Occipital lobe (tissue), 2 donors: ENCODE data around the gene EML1. TPM values are rescaled to one million over a fixed set of nuclear protein-coding genes. Genes with fewer than 3 reads are reported as not detected.

Experiments used
- DNase-seq: peaks from one replicate; lab custom pipeline; 2025; lab: John Stamatoyannopoulos, UW
- total RNA-seq: library from RNA; depleted of rRNA; stranded (reverse); fragments of >200 nt; gene quantifications from one replicate; pipeline ENCODE4 v1.2.3, GENCODE V29; 2014

The EML1 gene
- total RNA-seq, 1 donor from 2014 or later = 137 TPM

DNA sequence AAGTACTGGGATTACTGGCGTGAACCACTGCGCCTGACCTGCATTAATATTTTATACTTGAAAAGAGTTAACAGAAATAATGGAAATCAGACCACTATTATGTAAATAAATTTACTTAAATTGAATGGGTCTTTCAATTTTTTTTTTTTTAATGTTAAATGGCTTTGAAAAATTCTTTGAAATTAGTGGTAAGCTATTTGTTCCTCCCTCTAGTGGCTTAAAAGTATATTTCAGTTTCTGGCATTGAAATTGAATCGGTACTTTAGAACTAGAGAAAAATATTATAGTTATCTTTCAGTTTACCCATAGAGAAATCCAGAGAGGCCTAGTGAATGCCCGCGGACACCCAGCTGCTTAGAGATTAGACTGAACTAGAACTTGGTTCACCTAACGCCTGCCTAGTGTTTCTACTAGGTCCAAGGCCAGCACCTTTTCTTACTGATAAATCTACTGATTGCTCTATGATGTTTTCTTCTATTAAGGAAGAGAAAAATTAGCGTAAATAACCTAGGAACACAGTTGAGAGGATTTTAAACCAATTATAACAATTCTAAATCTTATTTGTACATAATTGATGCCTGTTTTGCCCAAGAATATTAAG, 106.5 kb downstream of the EML1 start:
- no peak for DNase-seq

DNA sequence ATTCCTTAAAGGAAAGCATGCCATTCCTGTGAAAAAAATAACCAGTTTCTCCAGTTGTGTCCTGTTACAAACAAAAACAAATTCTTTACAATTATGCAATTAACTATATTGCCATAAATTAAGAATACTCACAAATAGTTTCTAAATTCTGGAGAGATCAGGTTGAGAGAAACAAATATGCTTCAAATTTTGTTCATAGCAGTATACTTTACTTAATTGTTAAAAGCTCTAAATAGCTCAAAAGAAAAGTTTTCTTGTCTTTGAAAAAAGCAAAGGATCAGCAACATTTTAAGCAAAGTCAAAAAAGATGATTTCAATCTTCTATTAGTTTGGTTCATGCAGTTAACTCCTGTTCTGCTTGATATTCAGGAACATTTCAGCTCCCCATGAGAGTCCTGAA, 109.7 kb downstream of the EML1 start:
- no peak for DNase-seq

DNA sequence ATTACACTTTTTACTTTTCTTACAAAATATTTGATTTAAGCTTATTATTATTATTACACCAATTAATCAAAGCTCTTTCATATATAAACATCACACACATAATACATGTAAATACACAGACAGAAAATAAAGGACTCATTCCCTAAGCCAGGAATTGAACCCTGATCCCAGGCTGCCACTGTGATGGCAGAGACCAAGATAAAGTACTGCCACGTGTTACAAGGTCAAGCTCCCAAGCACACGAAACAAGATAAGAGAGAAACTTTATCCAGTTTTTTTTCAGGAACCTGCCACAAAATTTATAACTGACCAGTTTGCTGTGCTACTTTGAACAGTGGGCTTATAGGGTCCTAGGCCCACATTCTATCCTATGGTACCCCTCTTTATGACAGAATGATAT, 111.3 kb downstream of the EML1 start:
- DNase-seq = no peak

DNA sequence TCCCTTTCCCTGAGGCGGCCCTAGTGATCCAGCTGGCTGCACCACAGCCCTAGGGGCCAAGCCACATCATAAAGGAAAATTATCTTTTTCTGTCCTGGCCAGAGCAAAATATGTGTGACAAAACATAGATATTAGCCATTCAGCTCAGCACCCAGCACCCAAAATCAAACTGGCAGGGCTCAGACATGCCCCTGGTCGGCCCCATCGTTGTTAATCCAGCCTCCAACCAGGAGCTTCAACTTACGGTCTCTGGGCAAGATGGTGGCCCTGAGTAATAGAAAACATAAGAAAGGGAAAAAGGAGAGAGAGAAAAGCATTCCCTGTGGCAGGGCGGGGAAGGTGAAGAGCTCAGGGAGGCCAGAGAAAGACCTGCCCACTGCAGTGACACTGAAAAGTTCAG, 111.9 kb downstream of the EML1 start:
- no peak for DNase-seq

DNA sequence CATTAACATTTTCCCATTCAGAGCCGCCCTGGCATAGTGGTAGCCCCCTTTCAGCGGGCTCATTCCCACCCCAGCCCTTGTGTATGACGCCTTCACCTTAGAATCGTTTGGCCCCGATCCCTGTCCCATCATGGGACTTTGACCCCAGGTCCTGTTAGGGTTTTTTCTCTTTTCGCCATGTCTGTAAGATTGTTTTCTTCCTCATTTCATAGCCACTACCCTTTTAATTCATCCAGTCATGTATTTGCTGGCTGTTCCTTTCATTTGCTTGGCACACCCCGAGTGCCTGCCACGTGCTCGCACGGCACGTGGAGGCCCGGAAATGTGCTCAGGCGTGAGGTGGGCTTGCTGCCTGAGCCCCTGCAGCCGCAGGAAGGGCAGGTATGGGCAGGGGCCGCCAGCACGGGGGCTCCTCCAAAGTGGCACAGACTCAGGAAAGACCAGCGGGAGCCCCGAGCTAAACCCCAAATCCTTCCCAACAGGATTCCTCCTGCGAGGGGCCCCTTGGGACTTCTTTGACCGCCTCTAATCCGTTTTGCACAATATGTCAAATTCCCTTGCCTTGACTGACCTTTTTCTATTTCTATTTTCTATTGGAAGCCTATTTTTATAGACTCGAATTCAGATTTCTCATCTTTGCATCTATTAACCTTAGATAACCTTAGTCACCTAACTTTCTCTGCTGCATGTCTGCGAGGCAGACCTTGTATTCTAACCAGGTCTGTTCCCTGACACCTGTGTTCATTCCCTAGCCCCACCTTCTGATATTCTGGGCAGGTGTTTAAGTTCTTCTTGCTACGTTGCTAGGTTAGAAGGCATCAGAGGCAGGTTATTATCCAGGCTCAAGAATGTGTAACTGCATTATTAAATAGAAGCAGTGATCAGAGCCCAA, 114.8 kb downstream of the EML1 start:
- no peak for DNase-seq

DNA sequence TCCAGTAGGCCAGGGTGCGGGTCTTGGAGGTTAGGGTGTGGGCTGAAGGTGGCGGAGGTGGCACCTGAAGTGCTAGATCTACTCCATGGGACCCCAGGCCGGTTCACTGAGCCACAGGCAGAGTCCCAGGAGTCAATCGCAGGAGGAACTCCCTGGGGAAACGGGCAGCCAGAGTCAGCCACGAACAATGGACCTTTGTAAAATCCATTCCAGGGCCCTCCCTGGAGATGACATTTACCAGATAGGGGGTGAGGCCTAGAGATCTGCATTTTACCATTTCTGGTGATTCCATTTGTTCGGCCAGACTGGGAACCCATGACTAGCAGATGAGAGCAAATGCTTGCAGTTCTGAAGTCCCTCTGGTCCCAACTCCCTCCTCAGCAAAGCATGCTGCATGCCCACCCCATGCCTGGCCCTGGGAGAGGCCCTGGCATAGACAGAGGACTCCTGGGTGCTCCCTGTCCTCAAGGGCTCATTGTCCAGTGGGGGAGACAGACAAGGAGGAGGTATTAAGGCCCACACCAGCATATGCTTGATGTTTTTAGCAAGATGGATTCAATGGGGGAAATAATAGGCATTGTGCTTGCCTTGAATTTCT, 115.5 kb downstream of the EML1 start:
- DNase-seq = no peak

DNA sequence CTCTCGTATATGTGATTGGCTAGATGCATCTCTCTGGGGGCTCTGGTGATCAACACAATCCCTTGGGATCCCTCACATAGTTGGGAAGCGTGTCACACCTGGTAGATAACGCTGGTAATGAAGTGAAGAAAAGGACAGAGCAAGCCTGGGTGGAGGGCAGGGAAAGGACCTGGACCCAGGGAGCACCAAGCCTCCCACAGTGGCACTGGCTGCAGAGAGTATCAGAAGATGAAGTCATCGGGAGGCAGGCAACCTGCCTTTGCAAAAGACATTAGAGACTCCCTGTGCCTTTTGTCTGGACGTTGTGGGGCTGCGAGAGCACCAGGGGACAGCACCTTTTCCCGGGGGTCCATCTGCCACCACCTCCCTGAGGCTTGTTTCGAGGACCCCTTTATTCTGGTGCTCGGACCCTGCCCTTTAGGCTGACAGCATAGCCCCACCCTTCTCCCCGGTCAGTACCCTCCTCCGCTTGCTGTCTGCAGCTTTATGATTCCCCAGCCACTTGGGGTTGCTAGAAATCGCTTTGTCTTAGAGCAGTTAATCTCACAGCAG, 116.4 kb downstream of the EML1 start:
- DNase-seq = no peak

DNA sequence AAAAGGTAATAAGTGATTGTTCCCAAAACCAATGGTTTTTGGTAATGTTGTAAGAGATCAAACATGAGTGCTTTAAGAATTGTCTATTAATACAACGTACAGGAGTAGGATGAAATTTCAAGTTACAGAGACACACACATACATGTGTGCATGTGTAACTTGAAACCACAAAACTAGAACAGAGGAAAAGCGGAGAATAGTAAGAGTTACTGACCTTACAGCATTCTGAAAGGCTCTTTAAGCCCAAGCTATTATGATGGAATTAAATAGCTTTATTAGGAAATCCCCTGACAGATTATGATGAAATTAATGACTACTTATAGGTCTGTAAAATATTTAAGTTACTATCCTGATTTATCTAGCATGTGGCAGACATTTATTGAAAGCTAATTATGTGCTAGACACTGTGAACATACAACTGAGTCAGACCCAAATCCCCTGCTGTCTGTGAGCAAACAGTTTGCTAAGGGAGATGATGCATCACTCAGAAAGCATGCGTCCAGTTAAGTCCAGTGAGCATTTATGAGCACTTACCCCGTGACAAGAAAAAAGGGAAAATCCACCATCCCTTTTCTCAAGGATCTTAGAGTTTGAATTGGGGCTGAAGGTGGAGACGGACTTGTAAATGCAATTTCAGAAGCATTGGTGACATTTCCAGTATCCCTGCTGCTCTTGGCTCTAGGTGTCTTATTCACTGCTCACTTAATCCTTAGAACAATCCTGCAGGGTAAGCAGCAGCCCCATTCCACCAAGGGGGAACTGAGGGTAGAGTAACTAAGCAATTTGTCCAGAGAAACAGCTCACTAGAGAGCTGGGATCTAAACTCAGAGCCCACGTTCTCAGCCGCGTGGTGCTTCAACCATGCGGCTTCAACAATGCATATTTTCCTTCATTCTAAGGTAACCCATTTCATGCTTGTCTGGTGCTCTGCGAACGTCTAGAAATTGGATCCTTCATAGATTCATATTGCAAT, 117.4 kb downstream of the EML1 start:
- no peak for DNase-seq

DNA sequence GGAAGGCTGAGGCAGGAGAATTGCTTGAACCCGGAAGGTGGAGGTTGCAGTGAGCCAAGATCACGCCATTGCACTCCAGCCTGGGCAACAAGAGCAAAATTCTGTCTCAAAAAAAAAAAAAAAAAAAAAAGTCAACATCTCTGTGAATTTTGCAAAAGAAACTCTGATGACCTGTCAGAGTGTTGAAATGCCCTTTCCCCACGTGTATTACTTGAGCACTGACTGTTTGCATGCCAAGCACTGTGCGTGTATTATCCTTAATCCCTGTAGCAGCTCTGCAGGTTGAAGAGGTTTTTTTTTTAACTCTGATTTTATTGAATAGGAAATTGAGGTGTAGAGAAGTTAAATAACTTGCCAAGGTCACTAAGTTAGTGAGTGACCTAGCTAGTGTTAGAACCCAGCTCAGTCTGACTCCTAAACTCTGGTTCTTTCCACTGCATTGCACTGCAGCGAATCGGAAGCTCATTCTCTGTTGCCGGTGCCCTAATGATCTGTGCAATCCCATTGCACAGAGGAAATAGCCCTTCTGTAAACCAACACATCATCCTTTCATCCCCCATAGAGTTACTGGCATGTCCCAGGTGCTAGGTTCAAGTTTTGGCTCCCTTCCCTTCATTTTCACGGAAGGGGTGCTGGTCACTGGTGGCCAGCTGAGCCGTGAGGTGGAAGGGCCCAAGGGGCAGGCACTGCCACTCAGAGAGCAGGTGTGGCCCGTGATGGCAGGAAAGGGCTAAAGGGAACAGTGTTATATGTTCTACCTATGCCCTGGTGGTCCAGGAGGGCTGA, 122.3 kb downstream of the EML1 start:
- no peak for DNase-seq

DNA sequence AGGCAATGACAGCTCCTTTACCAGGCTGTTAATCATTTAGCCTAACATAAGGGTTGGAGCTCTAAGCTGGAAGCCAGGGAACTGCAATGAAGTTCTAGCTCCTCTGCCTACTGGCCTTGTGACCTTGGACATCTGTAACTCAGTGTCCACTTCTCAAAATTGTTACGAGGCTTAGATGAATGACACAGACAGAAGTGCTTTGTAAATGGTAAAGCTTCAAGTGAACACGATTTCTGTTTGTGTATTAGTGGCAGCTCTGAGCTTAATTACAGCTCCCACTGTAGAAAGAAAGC, 122.8 kb downstream of the EML1 start:
- DNase-seq = no peak

DNA sequence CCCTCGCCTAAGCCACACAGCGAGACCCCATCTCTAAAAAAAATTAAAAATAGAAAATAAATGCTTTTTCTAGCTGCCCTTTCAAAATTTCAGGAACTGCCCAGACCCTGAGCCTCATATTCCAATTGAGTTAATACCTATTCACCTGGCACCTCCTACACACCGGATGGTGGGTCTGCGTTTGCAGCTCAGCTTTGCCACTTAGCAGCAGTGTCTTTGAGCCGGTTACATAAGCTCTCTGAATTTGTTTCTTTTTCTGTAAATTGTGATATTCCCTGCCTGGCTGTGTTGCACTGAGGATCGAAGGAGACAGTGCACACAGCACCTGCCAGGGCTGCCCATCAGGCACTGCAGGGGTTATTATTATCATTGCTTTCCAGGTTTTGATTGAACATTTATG, 125.6 kb downstream of the EML1 start:
- no peak for DNase-seq

DNA sequence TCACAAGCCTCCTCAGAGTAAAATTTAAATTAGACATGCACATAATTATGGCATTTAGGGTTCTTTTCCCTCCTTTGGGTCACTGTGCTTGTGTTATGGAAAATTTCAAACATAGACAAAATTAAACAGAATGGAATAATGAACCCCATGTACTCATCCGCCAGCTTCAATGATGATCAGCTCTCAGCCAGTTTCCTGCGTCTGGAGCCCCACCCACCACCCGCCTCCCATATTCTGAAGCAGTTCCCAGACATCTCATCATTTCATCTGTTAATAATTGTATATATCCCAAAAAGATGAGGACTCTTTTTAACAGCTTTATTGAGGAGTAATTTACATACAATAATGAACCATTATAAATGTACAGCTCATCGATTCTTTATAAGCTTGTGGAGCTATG, 128.2 kb downstream of the EML1 start:
- no peak for DNase-seq

DNA sequence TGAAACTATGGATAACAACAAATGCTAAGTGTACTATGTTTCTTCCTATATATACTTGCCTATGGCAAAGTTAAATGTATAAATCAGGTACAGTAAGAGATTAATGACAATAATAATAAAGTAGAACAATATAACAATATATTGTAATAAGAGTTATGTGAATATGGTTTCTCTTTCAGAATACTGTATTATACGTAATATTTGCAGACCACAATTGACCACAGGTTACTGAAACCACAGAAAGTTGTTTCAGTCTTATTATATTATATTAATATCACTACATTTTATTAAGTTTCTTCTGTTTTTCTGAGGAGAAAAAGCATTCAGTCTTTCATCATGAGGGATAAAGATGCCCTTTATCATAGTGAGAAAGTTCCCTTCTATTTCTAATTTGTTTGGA, 131.2 kb downstream of the EML1 start:
- no peak for DNase-seq

DNA sequence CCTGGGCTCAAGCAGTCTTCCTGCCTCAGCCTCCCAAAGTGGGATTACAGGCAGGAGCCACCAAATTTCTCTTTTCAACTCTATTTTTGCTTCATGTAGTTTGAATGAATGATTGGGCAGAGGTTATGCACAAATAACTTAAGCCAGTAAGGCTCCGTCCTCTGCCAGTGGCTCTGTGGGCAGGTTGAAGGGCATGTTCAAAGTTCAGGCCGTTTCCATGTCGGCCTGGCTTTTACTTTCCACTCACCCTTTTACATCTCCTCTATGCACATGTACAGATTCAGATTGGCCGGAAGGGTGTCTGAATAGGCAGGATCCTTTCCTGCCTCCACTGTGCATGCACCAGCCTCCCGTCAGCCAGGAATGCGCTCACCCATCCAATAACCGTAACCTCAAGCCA, 132.3 kb downstream of the EML1 start:
- DNase-seq = no peak

DNA sequence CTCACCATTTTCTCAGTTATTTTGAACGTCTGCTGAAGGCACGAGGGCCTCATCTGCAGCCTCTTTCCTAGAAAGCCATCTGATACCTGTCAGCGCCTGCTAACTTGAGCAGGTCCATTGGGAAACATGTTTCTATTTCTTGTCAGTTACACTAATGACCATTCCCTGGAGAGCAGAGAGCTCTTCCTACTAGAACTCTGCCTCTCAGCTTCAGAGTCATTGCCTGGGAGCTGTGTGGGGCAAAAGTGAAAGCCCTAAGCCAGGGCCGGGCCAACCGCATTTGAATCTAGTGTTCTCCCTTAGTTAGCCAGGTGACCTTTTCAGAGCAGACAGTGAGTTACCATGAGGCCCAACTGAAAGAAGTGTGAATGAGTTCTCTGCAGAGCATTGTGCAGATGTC, 135.8 kb downstream of the EML1 start:
- DNase-seq = no peak

DNA sequence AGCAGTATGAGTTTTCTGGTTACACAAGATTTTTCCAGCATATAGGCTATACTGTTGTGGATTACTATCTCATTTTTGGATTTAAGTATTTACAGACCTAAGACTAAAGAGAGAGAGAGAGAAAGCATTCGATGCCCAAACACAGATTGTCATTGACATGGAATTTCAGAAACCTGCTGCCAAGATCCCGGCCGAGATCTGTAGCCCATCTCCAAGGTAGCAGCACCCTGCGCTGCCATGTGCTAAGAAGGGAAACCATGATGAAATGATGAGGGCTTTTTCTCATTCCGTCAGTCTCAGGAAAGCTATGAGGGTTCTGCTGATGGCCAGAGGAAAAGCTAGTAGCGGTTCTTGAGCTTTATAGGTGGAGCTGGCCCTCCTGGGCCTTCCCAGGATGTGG, 136.4 kb downstream of the EML1 start:
- DNase-seq = no peak

DNA sequence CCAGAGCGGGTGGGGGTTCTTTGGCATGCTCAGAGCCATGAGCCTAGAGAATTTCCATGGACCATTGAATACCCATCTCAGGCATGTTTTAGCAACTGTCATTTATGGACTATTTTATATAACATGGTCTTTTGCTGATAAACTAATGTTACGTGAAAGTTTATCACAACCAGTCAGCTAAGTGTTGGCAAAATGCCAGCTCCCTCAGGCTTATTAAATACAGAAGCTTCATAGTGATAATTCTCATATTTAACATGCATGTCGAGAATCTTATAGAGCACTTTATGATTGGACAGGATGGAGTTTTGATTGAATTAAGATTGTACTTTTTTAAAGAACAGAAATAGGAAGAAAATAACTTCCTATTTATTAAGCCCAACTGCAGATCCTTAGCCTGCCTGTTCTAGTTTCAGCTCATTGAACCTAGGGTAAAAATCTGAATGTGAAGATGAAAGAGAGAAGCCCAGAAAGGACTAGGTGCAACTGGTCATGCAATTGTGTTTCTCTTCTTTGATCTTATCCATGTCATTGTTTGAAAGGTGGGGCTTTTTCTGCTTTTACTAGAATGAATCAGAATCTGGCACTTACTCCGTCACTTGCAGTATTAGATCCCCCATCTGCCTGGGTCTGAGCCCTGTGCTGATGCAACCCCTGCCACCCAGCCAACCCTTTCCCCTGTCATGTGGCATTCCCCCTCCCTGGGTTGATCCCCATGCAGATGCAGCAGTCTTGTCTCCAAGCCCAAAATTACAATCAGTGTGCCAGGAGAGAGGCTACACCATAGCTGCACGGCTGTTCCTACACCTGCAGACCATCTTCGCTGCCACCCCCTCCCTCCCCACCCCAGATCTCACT, 137.4 kb downstream of the EML1 start:
- no peak for DNase-seq

DNA sequence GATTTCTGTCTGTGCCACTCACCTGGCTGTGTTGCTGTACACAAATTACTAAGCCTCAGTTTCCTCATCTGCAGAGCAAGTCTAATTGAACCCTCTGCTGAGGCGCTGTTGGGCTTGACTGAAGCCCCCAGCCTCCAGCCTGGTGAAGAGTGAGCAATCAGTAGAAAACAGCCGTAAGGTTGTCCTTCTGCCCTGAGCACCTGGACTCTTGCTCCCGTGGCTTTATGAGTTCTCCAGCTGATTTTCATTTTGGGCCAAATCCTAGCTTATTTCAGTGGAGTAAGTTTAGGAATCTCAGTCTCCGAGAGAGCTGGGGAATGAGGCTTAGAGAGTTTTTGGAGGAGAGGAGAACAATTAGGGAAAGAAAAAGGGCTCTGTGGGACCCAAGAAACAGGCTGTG, 138.1 kb downstream of the EML1 start:
- DNase-seq = no peak

DNA sequence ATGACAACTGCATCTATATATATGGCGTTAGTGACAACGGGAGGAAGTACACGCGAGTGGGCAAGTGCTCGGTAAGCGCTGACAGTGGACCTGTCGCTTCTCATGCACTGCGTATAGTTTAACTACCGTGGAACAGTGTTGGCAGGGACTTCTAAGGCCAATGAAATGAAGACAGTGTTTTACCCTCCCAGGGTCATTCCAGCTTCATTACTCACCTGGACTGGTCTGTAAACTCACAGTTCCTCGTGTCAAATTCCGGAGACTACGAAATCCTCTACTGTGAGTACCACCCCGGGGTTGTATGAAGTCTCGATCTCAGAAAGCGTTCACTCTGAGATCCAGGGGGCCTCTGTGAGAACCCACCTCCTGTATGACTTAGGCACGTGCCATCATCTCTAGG, 142.8 kb downstream of the EML1 start:
- no peak for DNase-seq
